ENCODE data around the gene SRXN1.

SRXN1 gene

DNA sequence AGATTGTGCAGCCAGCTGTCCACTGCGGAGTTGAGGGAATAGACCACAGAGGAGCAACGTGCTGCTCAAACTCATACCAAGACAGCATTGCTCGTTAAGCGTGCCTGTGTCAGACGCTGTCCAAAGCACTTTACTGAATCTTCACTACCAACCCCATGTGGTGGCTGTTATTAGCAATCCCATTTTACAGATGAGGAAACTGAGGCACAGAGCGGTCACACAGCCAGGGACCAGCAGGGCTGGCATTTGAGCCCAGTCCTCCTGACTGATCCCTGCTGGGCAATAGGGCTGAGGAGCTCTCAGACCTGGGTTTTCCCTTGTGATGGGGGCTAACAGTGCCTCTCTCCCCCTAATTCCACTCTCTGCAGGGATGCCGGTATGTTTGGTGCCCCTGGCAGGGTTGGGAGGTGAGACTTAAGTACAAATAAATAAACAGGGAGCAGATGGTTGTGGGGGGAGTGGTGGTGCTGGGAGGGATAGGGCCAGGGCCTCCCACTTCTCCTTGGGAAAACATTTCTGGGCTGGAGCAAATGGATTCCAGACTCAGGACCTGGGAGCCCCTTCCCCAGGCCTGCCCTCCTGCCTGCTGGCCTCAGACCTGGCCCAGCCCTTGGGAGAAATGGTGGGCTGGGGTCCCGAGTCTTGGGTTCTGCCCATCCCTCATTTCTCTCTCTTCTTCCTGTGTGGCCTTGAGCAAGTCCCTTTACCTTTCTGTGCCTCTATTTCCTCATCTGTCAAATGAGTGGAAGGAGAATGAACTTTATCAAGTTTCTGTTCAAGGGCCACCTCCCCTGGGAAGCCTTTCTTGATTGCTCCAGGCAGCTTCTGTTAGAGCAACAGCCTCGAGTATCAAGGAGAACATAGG is 17.7 kb downstream of the SRXN1 start (continued):
- TF ChIP-seq ZNF292 (tag by site-specific recombination; IDR thresholded peaks at IDR 0.05; ENCODE audit: borderline replicate concordance, low read depth), result no peak
- peak; percentile 26; the same call in 1 of the 2 replicates for TF ChIP-seq ZIC2 (tag by site-specific recombination; IDR thresholded peaks at IDR 0.05)
- no peak for TF ChIP-seq ZNF624 (tag by site-specific recombination; IDR thresholded peaks at IDR 0.05)
- TF ChIP-seq, protein P1, sequence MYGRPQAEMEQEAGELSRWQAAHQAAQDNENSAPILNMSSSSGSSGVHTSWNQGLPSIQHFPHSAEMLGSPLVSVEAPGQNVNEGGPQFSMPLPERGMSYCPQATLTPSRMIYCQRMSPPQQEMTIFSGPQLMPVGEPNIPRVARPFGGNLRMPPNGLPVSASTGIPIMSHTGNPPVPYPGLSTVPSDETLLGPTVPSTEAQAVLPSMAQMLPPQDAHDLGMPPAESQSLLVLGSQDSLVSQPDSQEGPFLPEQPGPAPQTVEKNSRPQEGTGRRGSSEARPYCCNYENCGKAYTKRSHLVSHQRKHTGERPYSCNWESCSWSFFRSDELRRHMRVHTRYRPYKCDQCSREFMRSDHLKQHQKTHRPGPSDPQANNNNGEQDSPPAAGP (tag by site-specific recombination; IDR thresholded peaks at IDR 0.05), result no peak

DNA sequence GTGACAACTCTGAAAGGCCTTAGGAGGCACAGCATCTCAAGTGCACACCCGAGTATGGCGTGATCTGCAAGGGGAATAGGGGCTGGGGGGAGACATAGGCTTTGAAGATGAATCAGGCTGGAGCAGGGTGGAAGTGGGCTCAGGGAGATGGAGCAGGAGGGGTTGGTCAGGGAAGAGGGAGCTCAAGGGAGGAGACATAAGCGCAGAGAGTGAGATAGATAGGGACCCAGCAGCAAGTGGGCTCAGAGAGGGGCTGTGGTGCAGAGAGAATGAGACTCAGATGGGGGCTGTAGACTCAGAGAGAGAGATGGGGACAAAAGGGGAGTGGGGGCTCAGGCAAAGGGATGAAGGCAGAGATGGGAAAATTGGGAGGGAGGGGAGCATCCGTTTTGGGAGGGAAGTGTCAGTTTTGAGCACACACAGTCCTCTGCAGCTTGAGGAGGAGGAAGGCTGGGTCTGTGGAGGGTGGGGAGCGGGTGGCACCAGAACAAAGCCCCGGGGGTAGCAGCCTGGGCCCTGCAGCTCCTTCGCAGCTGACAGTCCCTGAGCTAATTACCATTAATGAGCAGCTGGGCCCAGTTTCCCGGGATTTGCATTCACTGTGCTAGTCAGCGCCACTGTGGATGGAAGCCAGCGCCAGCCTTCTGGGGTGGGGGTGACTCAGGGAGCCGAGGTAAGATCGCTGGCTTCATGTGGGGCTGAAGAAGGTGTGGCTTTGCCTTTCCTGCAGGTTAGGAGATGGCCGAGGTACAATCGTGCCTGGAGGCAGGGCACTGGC is 18.7 kb downstream of the SRXN1 start:
- CTCF ChIA-PET, result interaction anchor here (2.4 to 3.7 kb wide), 2 partner anchors 12 to 33 kb away, joined by 12 to 19 read pairs; no protein-coding TSS in a partner anchor
- POLR2A ChIA-PET, result no interaction called here
- H3K9me3 ChIP-seq (ENCODE audit: control insufficient read depth, insufficient read depth, low read depth, low read length), result no peaks in the 10 kb centered on the region
- TF ChIP-seq, protein P1 (tag by site-specific recombination; IDR thresholded peaks at IDR 0.05), result no peak
- TF ChIP-seq ZNF2 (tag by site-specific recombination; IDR thresholded peaks at IDR 0.05) (no peak), ZNF549 (tag by site-specific recombination; IDR thresholded peaks at IDR 0.05) (no peak), ZNF558 (tag by site-specific recombination; IDR thresholded peaks at IDR 0.05) (no peak), ZNF792 (tag by site-specific recombination; IDR thresholded peaks at IDR 0.05) (no peak), ZNF335 (tag by site-specific recombination; conservative IDR thresholded peaks at IDR 0.05) (no peak), ZSCAN16 (tag by site-specific recombination; IDR thresholded peaks at IDR 0.05) (no peak), ZNF133 (tag by site-specific recombination; IDR thresholded peaks at IDR 0.05) (no peak), ZSCAN30 (tag by site-specific recombination; IDR thresholded peaks at IDR 0.05) (no peak), ZFP3 (tag by site-specific recombination; IDR thresholded peaks at IDR 0.05; ENCODE audit: low read depth) (no peak)
- TF ChIP-seq, protein P2, sequence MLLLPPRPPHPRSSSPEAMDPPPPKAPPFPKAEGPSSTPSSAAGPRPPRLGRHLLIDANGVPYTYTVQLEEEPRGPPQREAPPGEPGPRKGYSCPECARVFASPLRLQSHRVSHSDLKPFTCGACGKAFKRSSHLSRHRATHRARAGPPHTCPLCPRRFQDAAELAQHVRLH (tag by site-specific recombination; IDR thresholded peaks at IDR 0.05), result no peak
- TF ChIP-seq, protein P3, sequence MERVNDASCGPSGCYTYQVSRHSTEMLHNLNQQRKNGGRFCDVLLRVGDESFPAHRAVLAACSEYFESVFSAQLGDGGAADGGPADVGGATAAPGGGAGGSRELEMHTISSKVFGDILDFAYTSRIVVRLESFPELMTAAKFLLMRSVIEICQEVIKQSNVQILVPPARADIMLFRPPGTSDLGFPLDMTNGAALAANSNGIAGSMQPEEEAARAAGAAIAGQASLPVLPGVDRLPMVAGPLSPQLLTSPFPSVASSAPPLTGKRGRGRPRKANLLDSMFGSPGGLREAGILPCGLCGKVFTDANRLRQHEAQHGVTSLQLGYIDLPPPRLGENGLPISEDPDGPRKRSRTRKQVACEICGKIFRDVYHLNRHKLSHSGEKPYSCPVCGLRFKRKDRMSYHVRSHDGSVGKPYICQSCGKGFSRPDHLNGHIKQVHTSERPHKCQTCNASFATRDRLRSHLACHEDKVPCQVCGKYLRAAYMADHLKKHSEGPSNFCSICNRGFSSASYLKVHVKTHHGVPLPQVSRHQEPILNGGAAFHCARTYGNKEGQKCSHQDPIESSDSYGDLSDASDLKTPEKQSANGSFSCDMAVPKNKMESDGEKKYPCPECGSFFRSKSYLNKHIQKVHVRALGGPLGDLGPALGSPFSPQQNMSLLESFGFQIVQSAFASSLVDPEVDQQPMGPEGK (tag by site-specific recombination; IDR thresholded peaks at IDR 0.05), result no peak
- TF ChIP-seq, protein P4, sequence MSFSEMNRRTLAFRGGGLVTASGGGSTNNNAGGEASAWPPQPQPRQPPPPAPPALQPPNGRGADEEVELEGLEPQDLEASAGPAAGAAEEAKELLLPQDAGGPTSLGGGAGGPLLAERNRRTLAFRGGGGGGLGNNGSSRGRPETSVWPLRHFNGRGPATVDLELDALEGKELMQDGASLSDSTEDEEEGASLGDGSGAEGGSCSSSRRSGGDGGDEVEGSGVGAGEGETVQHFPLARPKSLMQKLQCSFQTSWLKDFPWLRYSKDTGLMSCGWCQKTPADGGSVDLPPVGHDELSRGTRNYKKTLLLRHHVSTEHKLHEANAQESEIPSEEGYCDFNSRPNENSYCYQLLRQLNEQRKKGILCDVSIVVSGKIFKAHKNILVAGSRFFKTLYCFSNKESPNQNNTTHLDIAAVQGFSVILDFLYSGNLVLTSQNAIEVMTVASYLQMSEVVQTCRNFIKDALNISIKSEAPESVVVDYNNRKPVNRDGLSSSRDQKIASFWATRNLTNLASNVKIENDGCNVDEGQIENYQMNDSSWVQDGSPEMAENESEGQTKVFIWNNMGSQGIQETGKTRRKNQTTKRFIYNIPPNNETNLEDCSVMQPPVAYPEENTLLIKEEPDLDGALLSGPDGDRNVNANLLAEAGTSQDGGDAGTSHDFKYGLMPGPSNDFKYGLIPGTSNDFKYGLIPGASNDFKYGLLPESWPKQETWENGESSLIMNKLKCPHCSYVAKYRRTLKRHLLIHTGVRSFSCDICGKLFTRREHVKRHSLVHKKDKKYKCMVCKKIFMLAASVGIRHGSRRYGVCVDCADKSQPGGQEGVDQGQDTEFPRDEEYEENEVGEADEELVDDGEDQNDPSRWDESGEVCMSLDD (tag by site-specific recombination; IDR thresholded peaks at IDR 0.05), result no peak
- TF ChIP-seq, protein P5, sequence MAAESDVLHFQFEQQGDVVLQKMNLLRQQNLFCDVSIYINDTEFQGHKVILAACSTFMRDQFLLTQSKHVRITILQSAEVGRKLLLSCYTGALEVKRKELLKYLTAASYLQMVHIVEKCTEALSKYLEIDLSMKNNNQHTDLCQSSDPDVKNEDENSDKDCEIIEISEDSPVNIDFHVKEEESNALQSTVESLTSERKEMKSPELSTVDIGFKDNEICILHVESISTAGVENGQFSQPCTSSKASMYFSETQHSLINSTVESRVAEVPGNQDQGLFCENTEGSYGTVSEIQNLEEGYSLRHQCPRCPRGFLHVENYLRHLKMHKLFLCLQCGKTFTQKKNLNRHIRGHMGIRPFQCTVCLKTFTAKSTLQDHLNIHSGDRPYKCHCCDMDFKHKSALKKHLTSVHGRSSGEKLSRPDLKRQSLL (tag by site-specific recombination; IDR thresholded peaks at IDR 0.05), result no peak
- TF ChIP-seq, protein P6, sequence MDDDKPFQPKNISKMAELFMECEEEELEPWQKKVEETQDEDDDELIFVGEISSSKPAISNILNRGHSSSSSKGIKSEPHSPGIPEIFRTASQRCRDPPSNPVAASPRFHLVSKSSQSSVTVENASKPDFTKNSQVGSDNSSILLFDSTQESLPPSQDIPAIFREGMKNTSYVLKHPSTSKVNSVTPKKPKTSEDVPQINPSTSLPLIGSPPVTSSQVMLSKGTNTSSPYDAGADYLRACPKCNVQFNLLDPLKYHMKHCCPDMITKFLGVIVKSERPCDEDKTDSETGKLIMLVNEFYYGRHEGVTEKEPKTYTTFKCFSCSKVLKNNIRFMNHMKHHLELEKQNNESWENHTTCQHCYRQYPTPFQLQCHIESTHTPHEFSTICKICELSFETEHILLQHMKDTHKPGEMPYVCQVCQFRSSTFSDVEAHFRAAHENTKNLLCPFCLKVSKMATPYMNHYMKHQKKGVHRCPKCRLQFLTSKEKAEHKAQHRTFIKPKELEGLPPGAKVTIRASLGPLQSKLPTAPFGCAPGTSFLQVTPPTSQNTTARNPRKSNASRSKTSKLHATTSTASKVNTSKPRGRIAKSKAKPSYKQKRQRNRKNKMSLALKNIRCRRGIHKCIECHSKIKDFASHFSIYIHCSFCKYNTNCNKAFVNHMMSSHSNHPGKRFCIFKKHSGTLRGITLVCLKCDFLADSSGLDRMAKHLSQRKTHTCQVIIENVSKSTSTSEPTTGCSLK (tag by site-specific recombination; IDR thresholded peaks at IDR 0.05), result no peak
- TF ChIP-seq, protein P7, sequence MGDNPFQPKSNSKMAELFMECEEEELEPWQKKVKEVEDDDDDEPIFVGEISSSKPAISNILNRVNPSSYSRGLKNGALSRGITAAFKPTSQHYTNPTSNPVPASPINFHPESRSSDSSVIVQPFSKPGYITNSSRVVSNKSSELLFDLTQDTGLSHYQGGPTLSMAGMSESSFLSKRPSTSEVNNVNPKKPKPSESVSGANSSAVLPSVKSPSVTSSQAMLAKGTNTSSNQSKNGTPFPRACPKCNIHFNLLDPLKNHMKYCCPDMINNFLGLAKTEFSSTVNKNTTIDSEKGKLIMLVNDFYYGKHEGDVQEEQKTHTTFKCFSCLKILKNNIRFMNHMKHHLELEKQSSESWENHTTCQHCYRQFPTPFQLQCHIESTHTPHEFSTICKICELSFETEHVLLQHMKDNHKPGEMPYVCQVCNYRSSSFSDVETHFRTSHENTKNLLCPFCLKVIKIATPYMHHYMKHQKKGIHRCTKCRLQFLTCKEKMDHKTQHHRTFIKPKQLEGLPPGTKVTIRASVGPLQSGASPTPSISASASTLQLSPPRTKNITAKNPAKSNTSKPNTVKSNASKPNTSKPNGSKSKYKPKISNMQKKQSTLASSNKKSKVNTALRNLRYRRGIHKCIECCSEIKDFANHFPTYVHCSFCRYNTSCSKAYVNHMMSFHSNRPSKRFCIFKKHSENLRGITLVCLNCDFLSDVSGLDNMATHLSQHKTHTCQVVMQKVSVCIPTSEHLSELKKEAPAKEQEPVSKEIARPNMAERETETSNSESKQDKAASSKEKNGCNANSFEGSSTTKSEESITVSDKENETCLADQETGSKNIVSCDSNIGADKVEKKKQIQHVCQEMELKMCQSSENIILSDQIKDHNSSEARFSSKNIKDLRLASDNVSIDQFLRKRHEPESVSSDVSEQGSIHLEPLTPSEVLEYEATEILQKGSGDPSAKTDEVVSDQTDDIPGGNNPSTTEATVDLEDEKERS (tag by site-specific recombination; IDR thresholded peaks at IDR 0.05), result no peak

More for the DNA sequence above, 18.7 kb downstream of the SRXN1 start:
- H3K4me3 ChIP-seq (ENCODE audit: low read depth, low read length), result no peak overlapping the region
- no peaks in the 10 kb centered on the region for H3K36me3 ChIP-seq (ENCODE audit: control insufficient read depth in 2 of 2, insufficient read depth in 1 of 2, low read length in 2 of 2)
- no peaks in the 10 kb centered on the region for H3K4me1 ChIP-seq (ENCODE audit: control insufficient read depth, insufficient read depth, low read length)
- H3K27ac ChIP-seq (ENCODE audit: extremely low read depth, low read depth, low read length), result no peak overlapping the region

All from HEK293 (cell line).